Measurements from ENCODE around the gene LOXL3.

LOXL3 gene

GRCh38 chr2:74588664-74589063 lies 34.9 kb upstream of the LOXL3 start:
- DNase-seq (ENCODE audit: extremely low read depth, low read depth) = no peak
- no peak for TF ChIP-seq CTCF (IDR thresholded peaks at IDR 0.05; ENCODE audit: low read depth, low read length, missing control alignments)
- no peak overlapping the region for H3K4me3 ChIP-seq (replicated peaks; ENCODE audit: low read depth, low read length)

- no peak overlapping the region for H3K4me3 ChIP-seq (replicated peaks; ENCODE audit: low read depth, low read length)
- no peak for DNase-seq (ENCODE audit: extremely low read depth, low read depth)
- peak; percentile 69 for TF ChIP-seq CTCF (IDR thresholded peaks at IDR 0.05; ENCODE audit: low read depth, low read length, missing control alignments)
Observed at GRCh38 chr2:74587664-74588277, 34.0 kb upstream of the LOXL3 start.

GRCh38 chr2:74585406-74586185 lies 31.9 kb upstream of the LOXL3 start:
- DNase-seq (ENCODE audit: extremely low read depth, low read depth) = no peak
- H3K4me3 ChIP-seq (replicated peaks; ENCODE audit: low read depth, low read length) = no peak overlapping the region
- no peak for TF ChIP-seq CTCF (IDR thresholded peaks at IDR 0.05; ENCODE audit: low read depth, low read length, missing control alignments)

- H3K4me3 ChIP-seq (replicated peaks; ENCODE audit: low read depth, low read length) = no peak overlapping the region
- TF ChIP-seq CTCF (IDR thresholded peaks at IDR 0.05; ENCODE audit: low read depth, low read length, missing control alignments) = no peak
- DNase-seq (ENCODE audit: extremely low read depth, low read depth) = no peak
Observed at GRCh38 chr2:74584088-74584645, 30.4 kb upstream of the LOXL3 start.

GRCh38 chr2:74583504-74583903 lies 29.8 kb upstream of the LOXL3 start:
- no peak for DNase-seq (ENCODE audit: extremely low read depth, low read depth)
- no peak for TF ChIP-seq CTCF (IDR thresholded peaks at IDR 0.05; ENCODE audit: low read depth, low read length, missing control alignments)
- no peak overlapping the region for H3K4me3 ChIP-seq (replicated peaks; ENCODE audit: low read depth, low read length)

GRCh38 chr2:74582184-74582583 lies 28.4 kb upstream of the LOXL3 start:
- no peak for DNase-seq (ENCODE audit: extremely low read depth, low read depth)
- TF ChIP-seq CTCF (IDR thresholded peaks at IDR 0.05; ENCODE audit: low read depth, low read length, missing control alignments) = no peak
- no peak overlapping the region for H3K4me3 ChIP-seq (replicated peaks; ENCODE audit: low read depth, low read length)

Data from HFF-Myc (cell line).